Mesenchymal stem cell (in vitro differentiated cells and primary cell): ENCODE measurements around the gene NOM1.

Experiments used
- DNase-seq: peaks from one replicate; pipeline ENCODE4 v3.0.0-alpha.2; 2013
- H2AFZ ChIP-seq: one replicate; pipeline ENCODE4 v1.6.1; 2013; ENCODE audit warnings: low read depth, mild to moderate bottlenecking, control low read depth, inconsistent platforms, low read length, moderate library complexity
- H2AK5ac ChIP-seq: 2 replicates; pipeline ENCODE4 v1.6.1; 2013; ENCODE audit warnings: low read length, moderate library complexity, mild to moderate bottlenecking, inconsistent platforms; ENCODE audit not compliant: severe bottlenecking
- H2BK120ac ChIP-seq: one replicate; pipeline ENCODE4 v1.6.1; 2013; ENCODE audit warnings: low read depth, mild to moderate bottlenecking, inconsistent platforms, low read length, moderate library complexity
- H2BK12ac ChIP-seq, 2 experiments: one replicate each; pipeline ENCODE4 v1.6.1; 2013; ENCODE audit warnings: inconsistent platforms in 2 of 2, low read length in 2 of 2, mild to moderate bottlenecking in 2 of 2, moderate library complexity in 2 of 2, control low read depth in 1 of 2
- H2BK15ac ChIP-seq: one replicate; pipeline ENCODE4 v1.6.1; 2013; ENCODE audit warnings: mild to moderate bottlenecking, low read depth, inconsistent platforms; ENCODE audit not compliant: poor library complexity, severe bottlenecking
- H2BK5ac ChIP-seq: 2 replicates; pipeline ENCODE4 v1.6.1; 2013; ENCODE audit warnings: low read depth, mild to moderate bottlenecking, low read length, control low read depth, inconsistent platforms; ENCODE audit not compliant: poor library complexity, severe bottlenecking
- H3K14ac ChIP-seq, 2 experiments: one replicate each; pipeline ENCODE4 v1.6.1; 2013; ENCODE audit warnings: inconsistent platforms in 2 of 2, low read length in 2 of 2, control low read depth in 1 of 2, mild to moderate bottlenecking in 1 of 2, moderate library complexity in 1 of 2
- H3K18ac ChIP-seq, 2 experiments: one replicate each; pipeline ENCODE4 v1.6.1; 2013; ENCODE audit warnings: inconsistent platforms in 2 of 2, low read length in 2 of 2, control low read depth in 1 of 2, low read depth in 1 of 2, mild to moderate bottlenecking in 1 of 2
- H3K23ac ChIP-seq, 2 experiments: one replicate each; pipeline ENCODE4 v1.6.1; 2013; ENCODE audit warnings: inconsistent platforms in 2 of 2, low read length in 2 of 2, mild to moderate bottlenecking in 2 of 2, moderate library complexity in 2 of 2, control low read depth in 1 of 2
- H3K27ac ChIP-seq: 2 replicates; pipeline ENCODE4 v1.5.1; 2013; ENCODE audit warnings: mild to moderate bottlenecking, moderate library complexity, low read length, control low read depth, inconsistent platforms; ENCODE audit not compliant: poor library complexity, severe bottlenecking
- H3K27me3 ChIP-seq, 2 experiments: 2 replicates each; pipeline versions ENCODE4 v1.6.1 to v1.7.0; 2013; ENCODE audit warnings: low read length in 2 of 2, mild to moderate bottlenecking in 2 of 2, moderate library complexity in 2 of 2, control low read depth in 1 of 2, inconsistent platforms in 1 of 2; ENCODE audit not compliant: control insufficient read depth in 1 of 2, insufficient read depth in 1 of 2
- H3K36me3 ChIP-seq, 2 experiments: 2 replicates each; pipeline versions ENCODE4 v1.6.1 to v1.7.0; 2013; ENCODE audit warnings: low read length in 2 of 2, control low read depth in 1 of 2, inconsistent platforms in 1 of 2, low read depth in 1 of 2, mild to moderate bottlenecking in 1 of 2; ENCODE audit not compliant: insufficient read depth in 2 of 2, control insufficient read depth in 1 of 2
- H3K4ac ChIP-seq, 2 experiments: one replicate each; pipeline ENCODE4 v1.6.1; 2013; ENCODE audit warnings: inconsistent platforms in 2 of 2, low read length in 2 of 2, mild to moderate bottlenecking in 2 of 2, moderate library complexity in 2 of 2, control low read depth in 1 of 2, low read depth in 1 of 2
- H3K4me1 ChIP-seq: 2 replicates; pipeline ENCODE4 v1.6.1; 2013; ENCODE audit warnings: low read depth, low read length, control low read depth; ENCODE audit not compliant: control insufficient read depth, insufficient read depth
- H3K4me2 ChIP-seq: 2 replicates; pipeline ENCODE4 v1.6.1; 2013; ENCODE audit warnings: low read length, mild to moderate bottlenecking, inconsistent platforms; ENCODE audit not compliant: poor library complexity, severe bottlenecking
- H3K4me3 ChIP-seq, 2 experiments: 2 replicates each; pipeline versions ENCODE4 v1.5.1 to v1.7.0; 2013; ENCODE audit warnings: low read length in 2 of 2, mild to moderate bottlenecking in 2 of 2, control low read depth in 1 of 2, low read depth in 1 of 2; ENCODE audit not compliant: insufficient read depth in 1 of 2
- H3K79me1 ChIP-seq: replicated peaks from 2 replicates; pipeline ENCODE4 v1.6.1; 2013; ENCODE audit warnings: mild to moderate bottlenecking, control low read depth, low read length, inconsistent platforms; ENCODE audit not compliant: poor library complexity, severe bottlenecking
- H3K9ac ChIP-seq: 2 replicates; pipeline ENCODE4 v1.7.0; 2013; ENCODE audit warnings: mild to moderate bottlenecking, low read length, moderate library complexity
- H3K9me3 ChIP-seq: 2 replicates; pipeline ENCODE4 v1.7.0; 2013; ENCODE audit warnings: mild to moderate bottlenecking, low read length; ENCODE audit not compliant: control insufficient read depth
- H4K8ac ChIP-seq: one replicate; pipeline ENCODE4 v1.6.1; 2013; ENCODE audit warnings: inconsistent platforms, mild to moderate bottlenecking, low read length, moderate library complexity
- H4K91ac ChIP-seq: one replicate; pipeline ENCODE4 v1.6.1; 2013; ENCODE audit warnings: mild to moderate bottlenecking, low read length, inconsistent platforms
- WGBS: methylation state at CpG from one replicate; pipeline ENCODE4 v1.1.7; 2013; ENCODE audit warnings: mixed read lengths; 5-methylcytosine and 5-hydroxymethylcytosine counted together

The NOM1 gene

DNA sequence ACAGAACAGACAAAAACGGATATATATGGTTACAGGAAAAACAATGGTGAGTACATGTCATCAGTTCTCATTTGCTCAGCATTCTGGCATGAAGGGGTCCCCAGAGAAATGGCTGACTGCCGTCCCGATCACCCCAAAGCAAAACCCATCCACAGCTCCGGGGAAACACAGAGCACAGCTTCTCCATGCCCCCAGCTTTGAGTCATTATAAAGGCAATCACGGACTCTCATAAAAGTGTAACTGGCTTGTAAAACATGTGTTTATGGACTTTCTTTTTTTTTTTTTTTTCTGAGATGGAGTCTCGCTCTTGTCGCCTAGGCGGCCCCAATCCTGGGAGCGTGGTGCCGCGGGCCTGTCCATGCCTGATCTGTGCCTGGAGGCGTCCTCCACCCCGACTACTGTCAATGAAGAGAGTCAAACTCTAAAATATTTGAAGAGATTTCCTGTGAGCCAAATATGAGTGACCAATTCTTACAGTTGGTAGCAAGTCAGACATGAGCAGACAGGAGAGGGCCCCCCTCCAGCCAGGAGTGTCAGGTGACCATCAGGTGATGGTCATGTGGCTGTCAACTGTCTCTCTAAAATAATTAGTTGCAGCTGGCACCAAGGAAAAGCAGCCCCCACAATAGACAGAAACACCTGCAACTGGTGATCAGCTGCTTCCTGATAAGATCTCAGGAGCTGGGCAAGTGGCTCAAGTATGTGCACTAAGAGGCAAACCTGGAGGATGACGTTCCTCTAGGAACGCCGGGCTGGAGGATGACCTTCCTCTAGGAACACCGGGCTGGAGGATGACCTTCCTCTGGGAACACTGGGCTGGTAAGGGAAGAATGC, 21.7 kb upstream of the NOM1 start:
- Histone ChIP-seq H2AFZ (peak overlapping the region; percentile 27), H3K4me2 (no peak overlapping the region), H3K23ac (no peak overlapping the region), H3K4ac (no peak overlapping the region), H2BK5ac (no peak overlapping the region), H2BK15ac (no peak overlapping the region), H4K8ac (no peak overlapping the region), H2BK120ac (no peak overlapping the region), H3K18ac (no peak overlapping the region), H3K27ac (no peak overlapping the region), H3K4me3 (no peak overlapping the region), H3K79me1 (no peaks in the 10 kb centered on the region), H3K36me3 (no peaks in the 10 kb centered on the region), H3K9me3 (no peaks in the 10 kb centered on the region), H3K9ac (peak overlapping the region; percentile 11), H4K91ac (no peak overlapping the region), H2AK5ac (no peak overlapping the region), H3K27me3 (peaks cover 15 to 20% of the 10 kb centered on the region in 2 experiments), H3K14ac (peak overlapping the region in 1 of 2 experiments; percentile 71), H2BK12ac (no peak overlapping the region), H3K4me1 (no peaks in the 10 kb centered on the region)
- no peak for DNase-seq
- WGBS = 80% methylated on average over 16 of the region's 17 CpGs

DNA sequence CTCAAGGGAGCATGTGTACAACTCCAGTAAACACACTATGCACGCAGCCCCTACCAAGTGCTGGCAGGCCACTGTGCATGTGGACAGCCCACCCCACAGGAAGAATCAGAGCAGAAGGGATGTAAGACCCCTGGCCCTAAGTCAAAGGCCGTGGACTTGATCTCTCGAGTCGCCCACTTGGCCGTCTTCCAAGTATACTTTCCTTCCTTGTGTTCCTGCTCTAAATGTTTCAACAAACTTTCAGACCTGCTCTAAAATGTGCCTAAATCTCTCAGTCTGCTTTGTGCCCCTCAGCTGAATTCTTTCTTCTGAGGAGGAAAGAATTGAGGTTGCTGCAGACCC, 21.1 kb upstream of the NOM1 start:
- no peak for DNase-seq
- Histone ChIP-seq H3K4me2 (no peak overlapping the region), H3K18ac (no peak overlapping the region), H3K23ac (peak overlapping the region in 1 of 2 experiments; percentile 52), H3K79me1 (no peaks in the 10 kb centered on the region), H4K91ac (no peak overlapping the region), H2BK15ac (no peak overlapping the region), H4K8ac (no peak overlapping the region), H2BK12ac (no peak overlapping the region), H2AK5ac (no peak overlapping the region), H3K14ac (peak overlapping the region in 1 of 2 experiments; percentile 71), H3K27me3 (peaks cover 15 to 20% of the 10 kb centered on the region in 2 experiments), H3K4me3 (no peak overlapping the region), H2BK5ac (no peak overlapping the region), H3K4ac (no peak overlapping the region), H2BK120ac (no peak overlapping the region), H3K9ac (no peak overlapping the region), H3K4me1 (no peaks in the 10 kb centered on the region), H3K36me3 (no peaks in the 10 kb centered on the region), H2AFZ (peak overlapping the region; percentile 27), H3K27ac (no peak overlapping the region), H3K9me3 (no peaks in the 10 kb centered on the region)
- WGBS = 87% methylated on average over 5 of the region's 5 CpGs

DNA sequence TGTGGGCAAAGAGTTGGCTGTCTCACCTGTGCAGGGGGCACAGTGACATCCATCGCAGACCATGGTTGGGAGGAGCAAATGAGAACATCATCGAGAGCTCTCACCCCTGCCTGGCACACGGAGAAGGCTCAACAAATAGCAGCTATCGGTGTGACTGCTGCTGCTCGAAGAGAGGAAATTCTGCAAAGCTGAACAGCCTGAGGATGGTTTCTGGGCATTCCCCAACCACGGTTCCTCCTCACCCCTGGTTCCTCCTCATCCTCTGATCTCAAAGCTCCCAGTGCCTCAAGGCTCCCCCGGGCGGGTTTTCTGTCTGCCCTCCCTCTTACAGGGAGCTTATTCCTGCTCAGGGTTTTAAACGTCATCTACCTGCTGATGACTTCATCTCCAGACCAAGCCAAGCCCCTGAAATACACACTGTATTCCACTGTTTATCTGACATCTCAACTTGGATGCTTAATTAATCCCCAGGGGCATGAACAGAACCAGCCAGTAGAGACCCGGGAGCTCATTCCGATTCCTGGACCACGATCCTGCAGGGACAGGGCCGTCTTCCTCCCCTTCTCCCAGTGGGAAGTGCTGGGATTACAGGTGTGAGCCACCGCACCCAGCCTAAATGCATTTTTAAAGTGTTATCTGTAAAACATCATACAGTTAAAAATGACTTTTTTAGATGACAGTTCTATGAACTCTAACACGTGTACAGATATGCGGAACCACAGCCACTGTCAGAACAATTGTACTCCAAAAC, 19.5 kb upstream of the NOM1 start:
- DNase-seq = no peak
- Histone ChIP-seq H3K4me3 (no peak overlapping the region), H3K4ac (no peak overlapping the region), H2BK12ac (no peak overlapping the region), H3K4me2 (no peak overlapping the region), H3K9ac (no peak overlapping the region), H2AFZ (no peak overlapping the region), H2BK5ac (no peak overlapping the region), H2BK15ac (no peak overlapping the region), H3K36me3 (no peaks in the 10 kb centered on the region), H2BK120ac (no peak overlapping the region), H3K23ac (no peak overlapping the region), H3K18ac (no peak overlapping the region), H3K79me1 (no peaks in the 10 kb centered on the region), H3K9me3 (no peaks in the 10 kb centered on the region), H3K4me1 (peaks cover 2% of the 10 kb centered on the region), H2AK5ac (no peak overlapping the region), H4K91ac (peak overlapping the region; percentile 21), H4K8ac (no peak overlapping the region), H3K27ac (no peak overlapping the region), H3K14ac (no peak overlapping the region), H3K27me3 (peaks cover 15 to 20% of the 10 kb centered on the region in 2 experiments)
- WGBS = 83% methylated on average over 15 of the region's 16 CpGs

DNA sequence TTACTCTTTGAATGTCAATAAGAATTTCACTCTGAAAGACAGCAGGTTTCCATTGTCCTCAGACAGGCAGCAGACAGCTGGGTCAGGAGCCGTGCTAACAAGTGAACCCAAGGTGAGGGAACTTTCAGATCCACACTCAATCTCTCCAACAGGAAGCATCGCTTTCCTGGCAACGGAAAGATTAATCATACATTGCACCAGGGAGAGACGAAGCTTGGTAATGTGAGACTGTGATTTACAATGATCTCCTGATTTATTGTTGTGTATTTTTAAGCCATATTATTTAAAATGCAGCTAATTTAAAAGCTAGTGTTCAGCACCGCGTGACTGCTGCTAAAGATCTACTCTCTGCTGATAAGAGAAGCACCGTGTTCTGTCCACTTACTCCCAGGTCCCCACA, 17.5 kb upstream of the NOM1 start:
- Histone ChIP-seq H3K9me3 (no peaks in the 10 kb centered on the region), H2BK5ac (no peak overlapping the region), H3K4me2 (no peak overlapping the region), H4K8ac (no peak overlapping the region), H2BK15ac (no peak overlapping the region), H3K79me1 (no peaks in the 10 kb centered on the region), H3K27me3 (peaks cover 15 to 20% of the 10 kb centered on the region in 2 experiments), H2BK12ac (no peak overlapping the region), H3K18ac (no peak overlapping the region), H3K9ac (no peak overlapping the region), H4K91ac (no peak overlapping the region), H2AFZ (no peak overlapping the region), H2BK120ac (no peak overlapping the region), H3K36me3 (no peaks in the 10 kb centered on the region), H3K4me3 (no peak overlapping the region), H3K4me1 (peaks cover 3% of the 10 kb centered on the region), H3K23ac (no peak overlapping the region), H3K4ac (no peak overlapping the region), H3K14ac (no peak overlapping the region), H3K27ac (no peak overlapping the region), H2AK5ac (no peak overlapping the region)
- no peak for DNase-seq
- WGBS = 8% methylated on average over 1 of the region's 7 CpGs
